ENCODE data around the gene SNRK. TPM values are rescaled to one million over a fixed set of nuclear protein-coding genes. Genes with fewer than 3 reads are reported as not detected.

SNRK gene
- total RNA-seq, 1 experiment from 2014 or later = 11.8 TPM

DNA sequence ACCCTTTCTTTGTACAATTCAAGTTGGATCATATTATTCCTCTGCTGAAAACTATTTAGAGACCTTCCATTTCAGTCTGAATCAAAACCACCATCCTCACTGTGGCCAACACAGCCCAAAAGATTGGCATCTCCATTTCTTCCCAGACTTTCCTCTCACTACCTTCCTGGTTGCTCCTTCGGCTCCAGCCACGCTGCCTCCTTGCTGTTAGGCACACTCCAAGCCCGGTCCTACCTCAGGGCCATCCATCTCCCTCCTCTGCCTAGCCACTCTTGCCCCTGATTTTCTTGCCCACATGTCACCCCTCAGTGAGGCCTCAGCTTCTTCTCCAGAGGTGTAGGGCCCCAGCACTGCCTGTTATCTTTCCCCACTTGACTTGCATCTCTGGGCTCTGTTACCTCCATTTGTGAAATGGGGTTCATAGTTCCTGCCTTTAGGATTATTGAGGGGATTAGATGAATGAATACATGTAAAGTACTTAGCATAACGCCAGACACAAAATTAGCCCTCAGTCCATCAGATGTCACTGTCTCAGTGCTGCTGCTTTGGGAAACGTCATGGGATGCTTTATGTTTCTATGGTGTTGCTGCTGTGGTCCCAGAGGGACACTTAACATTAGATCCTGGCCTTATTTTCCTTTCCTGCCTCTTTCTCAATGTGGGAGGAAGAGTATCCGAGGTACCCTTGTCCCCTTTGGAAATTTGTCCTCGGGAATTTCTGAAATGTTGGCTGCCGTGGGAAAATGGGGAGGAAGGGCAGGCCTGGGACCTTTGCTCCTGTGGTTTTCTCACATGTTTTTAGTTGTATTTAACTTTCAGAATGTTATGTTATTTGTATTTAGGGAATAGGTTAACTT is 31.3 kb downstream of the SNRK start:
- peak; percentile 28; the same call in 1 of the 2 replicates for ATAC-seq
- ChIA-PET CTCF (no interaction called here), POLR2A (no interaction called here)
- Mint-ChIP-seq H3K4me3 (no peak overlapping the region), H3K4me1 (peaks cover 35% of the 10 kb centered on the region), H3K27ac (peak overlapping the region; percentile 88), H3K27me3 (ENCODE audit: low read depth) (no peaks in the 10 kb centered on the region), H3K9me3 (peaks cover 2% of the 10 kb centered on the region; the same call in 1 of the 2 replicates), H3K36me3 (peaks cover 2% of the 10 kb centered on the region)
- DNase-seq (ENCODE audit: low spot score) = no peak
- TF ChIP-seq SMAD4 (CRISPR knock-in tag; IDR thresholded peaks at IDR 0.05) (no peak), ZNF232 (CRISPR knock-in tag; IDR thresholded peaks at IDR 0.05) (no peak), ATF1 (CRISPR knock-in tag; IDR thresholded peaks at IDR 0.05) (no peak), FOXP1 (CRISPR knock-in tag; IDR thresholded peaks at IDR 0.05; ENCODE audit: borderline replicate concordance) (no peak), CREB1 (CRISPR knock-in tag; IDR thresholded peaks at IDR 0.05) (no peak), GABPB1 (CRISPR knock-in tag; IDR thresholded peaks at IDR 0.05) (no peak), SOX15 (CRISPR knock-in tag; IDR thresholded peaks at IDR 0.05) (no peak), ZNF263 (CRISPR knock-in tag; IDR thresholded peaks at IDR 0.05; ENCODE audit: low read depth) (no peak), GTF2I (CRISPR knock-in tag; conservative IDR thresholded peaks at IDR 0.05) (no peak)
- TF ChIP-seq, protein P1, sequence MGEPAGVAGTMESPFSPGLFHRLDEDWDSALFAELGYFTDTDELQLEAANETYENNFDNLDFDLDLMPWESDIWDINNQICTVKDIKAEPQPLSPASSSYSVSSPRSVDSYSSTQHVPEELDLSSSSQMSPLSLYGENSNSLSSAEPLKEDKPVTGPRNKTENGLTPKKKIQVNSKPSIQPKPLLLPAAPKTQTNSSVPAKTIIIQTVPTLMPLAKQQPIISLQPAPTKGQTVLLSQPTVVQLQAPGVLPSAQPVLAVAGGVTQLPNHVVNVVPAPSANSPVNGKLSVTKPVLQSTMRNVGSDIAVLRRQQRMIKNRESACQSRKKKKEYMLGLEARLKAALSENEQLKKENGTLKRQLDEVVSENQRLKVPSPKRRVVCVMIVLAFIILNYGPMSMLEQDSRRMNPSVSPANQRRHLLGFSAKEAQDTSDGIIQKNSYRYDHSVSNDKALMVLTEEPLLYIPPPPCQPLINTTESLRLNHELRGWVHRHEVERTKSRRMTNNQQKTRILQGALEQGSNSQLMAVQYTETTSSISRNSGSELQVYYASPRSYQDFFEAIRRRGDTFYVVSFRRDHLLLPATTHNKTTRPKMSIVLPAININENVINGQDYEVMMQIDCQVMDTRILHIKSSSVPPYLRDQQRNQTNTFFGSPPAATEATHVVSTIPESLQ (CRISPR knock-in tag; IDR thresholded peaks at IDR 0.05) = no peak
- TF ChIP-seq, protein P2, sequence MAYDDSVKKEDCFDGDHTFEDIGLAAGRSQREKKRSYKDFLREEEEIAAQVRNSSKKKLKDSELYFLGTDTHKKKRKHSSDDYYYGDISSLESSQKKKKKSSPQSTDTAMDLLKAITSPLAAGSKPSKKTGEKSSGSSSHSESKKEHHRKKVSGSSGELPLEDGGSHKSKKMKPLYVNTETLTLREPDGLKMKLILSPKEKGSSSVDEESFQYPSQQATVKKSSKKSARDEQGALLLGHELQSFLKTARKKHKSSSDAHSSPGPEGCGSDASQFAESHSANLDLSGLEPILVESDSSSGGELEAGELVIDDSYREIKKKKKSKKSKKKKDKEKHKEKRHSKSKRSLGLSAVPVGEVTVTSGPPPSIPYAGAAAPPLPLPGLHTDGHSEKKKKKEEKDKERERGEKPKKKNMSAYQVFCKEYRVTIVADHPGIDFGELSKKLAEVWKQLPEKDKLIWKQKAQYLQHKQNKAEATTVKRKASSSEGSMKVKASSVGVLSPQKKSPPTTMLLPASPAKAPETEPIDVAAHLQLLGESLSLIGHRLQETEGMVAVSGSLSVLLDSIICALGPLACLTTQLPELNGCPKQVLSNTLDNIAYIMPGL (CRISPR knock-in tag; IDR thresholded peaks at IDR 0.05) = no peak
- TF ChIP-seq, protein P3, sequence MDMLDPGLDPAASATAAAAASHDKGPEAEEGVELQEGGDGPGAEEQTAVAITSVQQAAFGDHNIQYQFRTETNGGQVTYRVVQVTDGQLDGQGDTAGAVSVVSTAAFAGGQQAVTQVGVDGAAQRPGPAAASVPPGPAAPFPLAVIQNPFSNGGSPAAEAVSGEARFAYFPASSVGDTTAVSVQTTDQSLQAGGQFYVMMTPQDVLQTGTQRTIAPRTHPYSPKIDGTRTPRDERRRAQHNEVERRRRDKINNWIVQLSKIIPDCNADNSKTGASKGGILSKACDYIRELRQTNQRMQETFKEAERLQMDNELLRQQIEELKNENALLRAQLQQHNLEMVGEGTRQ (CRISPR knock-in tag; IDR thresholded peaks at IDR 0.05) = no peak
- TF ChIP-seq, protein P4, sequence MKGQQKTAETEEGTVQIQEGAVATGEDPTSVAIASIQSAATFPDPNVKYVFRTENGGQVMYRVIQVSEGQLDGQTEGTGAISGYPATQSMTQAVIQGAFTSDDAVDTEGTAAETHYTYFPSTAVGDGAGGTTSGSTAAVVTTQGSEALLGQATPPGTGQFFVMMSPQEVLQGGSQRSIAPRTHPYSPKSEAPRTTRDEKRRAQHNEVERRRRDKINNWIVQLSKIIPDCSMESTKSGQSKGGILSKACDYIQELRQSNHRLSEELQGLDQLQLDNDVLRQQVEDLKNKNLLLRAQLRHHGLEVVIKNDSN (CRISPR knock-in tag; IDR thresholded peaks at IDR 0.05) = no peak
- TF ChIP-seq, protein P5, sequence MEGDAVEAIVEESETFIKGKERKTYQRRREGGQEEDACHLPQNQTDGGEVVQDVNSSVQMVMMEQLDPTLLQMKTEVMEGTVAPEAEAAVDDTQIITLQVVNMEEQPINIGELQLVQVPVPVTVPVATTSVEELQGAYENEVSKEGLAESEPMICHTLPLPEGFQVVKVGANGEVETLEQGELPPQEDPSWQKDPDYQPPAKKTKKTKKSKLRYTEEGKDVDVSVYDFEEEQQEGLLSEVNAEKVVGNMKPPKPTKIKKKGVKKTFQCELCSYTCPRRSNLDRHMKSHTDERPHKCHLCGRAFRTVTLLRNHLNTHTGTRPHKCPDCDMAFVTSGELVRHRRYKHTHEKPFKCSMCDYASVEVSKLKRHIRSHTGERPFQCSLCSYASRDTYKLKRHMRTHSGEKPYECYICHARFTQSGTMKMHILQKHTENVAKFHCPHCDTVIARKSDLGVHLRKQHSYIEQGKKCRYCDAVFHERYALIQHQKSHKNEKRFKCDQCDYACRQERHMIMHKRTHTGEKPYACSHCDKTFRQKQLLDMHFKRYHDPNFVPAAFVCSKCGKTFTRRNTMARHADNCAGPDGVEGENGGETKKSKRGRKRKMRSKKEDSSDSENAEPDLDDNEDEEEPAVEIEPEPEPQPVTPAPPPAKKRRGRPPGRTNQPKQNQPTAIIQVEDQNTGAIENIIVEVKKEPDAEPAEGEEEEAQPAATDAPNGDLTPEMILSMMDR (IDR thresholded peaks at IDR 0.05) = no peak
- TF ChIP-seq, protein P6, sequence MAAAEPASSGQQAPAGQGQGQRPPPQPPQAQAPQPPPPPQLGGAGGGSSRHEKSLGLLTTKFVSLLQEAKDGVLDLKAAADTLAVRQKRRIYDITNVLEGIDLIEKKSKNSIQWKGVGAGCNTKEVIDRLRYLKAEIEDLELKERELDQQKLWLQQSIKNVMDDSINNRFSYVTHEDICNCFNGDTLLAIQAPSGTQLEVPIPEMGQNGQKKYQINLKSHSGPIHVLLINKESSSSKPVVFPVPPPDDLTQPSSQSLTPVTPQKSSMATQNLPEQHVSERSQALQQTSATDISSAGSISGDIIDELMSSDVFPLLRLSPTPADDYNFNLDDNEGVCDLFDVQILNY (CRISPR knock-in tag; IDR thresholded peaks at IDR 0.05) = no peak

DNA sequence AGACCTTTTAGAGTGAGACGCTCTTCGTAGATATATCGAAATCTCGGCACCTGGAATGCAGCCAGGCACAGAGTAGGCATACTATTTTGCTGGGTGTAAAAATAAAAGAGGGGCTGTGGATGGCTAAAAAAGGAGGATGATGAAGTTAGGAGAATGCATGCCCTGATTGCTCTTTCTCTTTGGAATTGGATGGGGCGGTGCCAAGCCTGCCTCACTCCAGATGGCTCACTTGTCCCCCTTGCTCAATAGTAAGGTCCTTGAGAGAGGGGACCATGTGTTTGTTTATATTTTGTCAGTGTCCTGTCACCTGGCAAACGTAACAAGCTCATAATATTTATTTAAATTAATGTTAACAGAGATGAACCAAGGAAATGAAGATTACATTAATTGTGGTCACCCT is 33.0 kb downstream of the SNRK start:
- CTCF ChIA-PET = interaction anchor here (1.1 kb wide), 1 partner anchor 113 kb away, joined by 3 read pairs; no protein-coding TSS in a partner anchor
- Mint-ChIP-seq H3K27ac (no peak overlapping the region), H3K9me3 (peaks cover 4% of the 10 kb centered on the region), H3K36me3 (peaks cover 4% of the 10 kb centered on the region; the same call in 1 of the 2 replicates), H3K4me1 (peaks cover 35% of the 10 kb centered on the region), H3K4me3 (no peak overlapping the region), H3K27me3 (ENCODE audit: low read depth) (no peaks in the 10 kb centered on the region)
- DNase-seq (ENCODE audit: low spot score) = no peak
- POLR2A ChIA-PET = no interaction called here
- ATAC-seq = no peak
- TF ChIP-seq, protein P7, sequence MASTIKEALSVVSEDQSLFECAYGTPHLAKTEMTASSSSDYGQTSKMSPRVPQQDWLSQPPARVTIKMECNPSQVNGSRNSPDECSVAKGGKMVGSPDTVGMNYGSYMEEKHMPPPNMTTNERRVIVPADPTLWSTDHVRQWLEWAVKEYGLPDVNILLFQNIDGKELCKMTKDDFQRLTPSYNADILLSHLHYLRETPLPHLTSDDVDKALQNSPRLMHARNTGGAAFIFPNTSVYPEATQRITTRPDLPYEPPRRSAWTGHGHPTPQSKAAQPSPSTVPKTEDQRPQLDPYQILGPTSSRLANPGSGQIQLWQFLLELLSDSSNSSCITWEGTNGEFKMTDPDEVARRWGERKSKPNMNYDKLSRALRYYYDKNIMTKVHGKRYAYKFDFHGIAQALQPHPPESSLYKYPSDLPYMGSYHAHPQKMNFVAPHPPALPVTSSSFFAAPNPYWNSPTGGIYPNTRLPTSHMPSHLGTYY (CRISPR knock-in tag; IDR thresholded peaks at IDR 0.05) = no peak
- TF ChIP-seq, protein P8, sequence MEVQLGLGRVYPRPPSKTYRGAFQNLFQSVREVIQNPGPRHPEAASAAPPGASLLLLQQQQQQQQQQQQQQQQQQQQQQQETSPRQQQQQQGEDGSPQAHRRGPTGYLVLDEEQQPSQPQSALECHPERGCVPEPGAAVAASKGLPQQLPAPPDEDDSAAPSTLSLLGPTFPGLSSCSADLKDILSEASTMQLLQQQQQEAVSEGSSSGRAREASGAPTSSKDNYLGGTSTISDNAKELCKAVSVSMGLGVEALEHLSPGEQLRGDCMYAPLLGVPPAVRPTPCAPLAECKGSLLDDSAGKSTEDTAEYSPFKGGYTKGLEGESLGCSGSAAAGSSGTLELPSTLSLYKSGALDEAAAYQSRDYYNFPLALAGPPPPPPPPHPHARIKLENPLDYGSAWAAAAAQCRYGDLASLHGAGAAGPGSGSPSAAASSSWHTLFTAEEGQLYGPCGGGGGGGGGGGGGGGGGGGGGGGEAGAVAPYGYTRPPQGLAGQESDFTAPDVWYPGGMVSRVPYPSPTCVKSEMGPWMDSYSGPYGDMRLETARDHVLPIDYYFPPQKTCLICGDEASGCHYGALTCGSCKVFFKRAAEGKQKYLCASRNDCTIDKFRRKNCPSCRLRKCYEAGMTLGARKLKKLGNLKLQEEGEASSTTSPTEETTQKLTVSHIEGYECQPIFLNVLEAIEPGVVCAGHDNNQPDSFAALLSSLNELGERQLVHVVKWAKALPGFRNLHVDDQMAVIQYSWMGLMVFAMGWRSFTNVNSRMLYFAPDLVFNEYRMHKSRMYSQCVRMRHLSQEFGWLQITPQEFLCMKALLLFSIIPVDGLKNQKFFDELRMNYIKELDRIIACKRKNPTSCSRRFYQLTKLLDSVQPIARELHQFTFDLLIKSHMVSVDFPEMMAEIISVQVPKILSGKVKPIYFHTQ (CRISPR knock-in tag; IDR thresholded peaks at IDR 0.05) = no peak
- TF ChIP-seq EMX1 (CRISPR knock-in tag; IDR thresholded peaks at IDR 0.05) = no peak
- TF ChIP-seq ZNF416 (CRISPR knock-in tag; IDR thresholded peaks at IDR 0.05) = no peak
- TF ChIP-seq SMAD3 (CRISPR knock-in tag; IDR thresholded peaks at IDR 0.05; ENCODE audit: borderline replicate concordance) = no peak

Measured in WTC11 (cell line).